NB4 (cell line): Measurements from ENCODE around the gene SDSL.

ENCODE experiments used
- DNase-seq: peaks from one replicate; pipeline ENCODE4 v3.0.0; 2010; ENCODE audit warnings: low read depth
- H3K4me3 ChIP-seq: one replicate; pipeline ENCODE4 v1.5.1; 2011; ENCODE audit warnings: mild to moderate bottlenecking, low read depth, low read length, moderate library complexity
- CTCF ChIP-seq: IDR thresholded peaks from one replicate; pipeline ENCODE4 v1.5.1; 2012; ENCODE audit warnings: low read depth, low read length
- MAX ChIP-seq: IDR thresholded peaks from 2 replicates; pipeline ENCODE4 v1.6.1; 2011; ENCODE audit warnings: low read depth, low read length
- MYC ChIP-seq: IDR thresholded peaks from 2 replicates; pipeline ENCODE4 v1.6.1; 2011; ENCODE audit warnings: low read depth, low read length
- POLR2A ChIP-seq: IDR thresholded peaks from 2 replicates; pipeline ENCODE4 v1.6.1; 2011; ENCODE audit warnings: mild to moderate bottlenecking; ENCODE audit not compliant: insufficient read length; ENCODE audit errors: extremely low read depth

The SDSL gene

GRCh38 chr12:113449299-113449698 is 27.1 kb downstream of the SDSL start:
- no peak for DNase-seq
- TF ChIP-seq CTCF, result no peak
- no peak for TF ChIP-seq MAX
- TF ChIP-seq MYC, result no peak
- no peak for TF ChIP-seq POLR2A
- H3K4me3 ChIP-seq, result no peak overlapping the region

GRCh38 chr12:113449839-113450238 is 27.7 kb downstream of the SDSL start:
- no peak for TF ChIP-seq MAX
- no peak for TF ChIP-seq POLR2A
- no peak for TF ChIP-seq MYC
- TF ChIP-seq CTCF, result no peak
- no peak for DNase-seq
- no peak overlapping the region for H3K4me3 ChIP-seq

GRCh38 chr12:113452458-113452857 is 30.3 kb downstream of the SDSL start:
- DNase-seq, result no peak
- TF ChIP-seq CTCF (no peak), MYC (no peak), MAX (no peak), POLR2A (no peak)
- H3K4me3 ChIP-seq, result no peak overlapping the region

- TF ChIP-seq POLR2A, result no peak
- no peak for TF ChIP-seq MYC
- no peak for TF ChIP-seq MAX
- TF ChIP-seq CTCF, result no peak
- H3K4me3 ChIP-seq, result no peak overlapping the region
- no peak for DNase-seq
Measured at GRCh38 chr12:113453330-113453729, 31.1 kb downstream of the SDSL start.

GRCh38 chr12:113456199-113456598 is 34.0 kb downstream of the SDSL start:
- no peak for TF ChIP-seq MYC
- no peak for TF ChIP-seq MAX
- TF ChIP-seq CTCF, result no peak
- TF ChIP-seq POLR2A, result no peak
- no peak for DNase-seq
- H3K4me3 ChIP-seq, result no peak overlapping the region

- no peak for DNase-seq
- no peak overlapping the region for H3K4me3 ChIP-seq
- TF ChIP-seq MYC, result no peak
- TF ChIP-seq CTCF, result no peak
- TF ChIP-seq POLR2A, result no peak
- no peak for TF ChIP-seq MAX
Measured at GRCh38 chr12:113456761-113457160, 34.6 kb downstream of the SDSL start.
